Gastrocnemius medialis (tissue), 4 donors: ENCODE data around the gene RBFOX2. TPM values are rescaled to one million over a fixed set of nuclear protein-coding genes. Genes with fewer than 3 reads are reported as not detected.
A peak's percentile ranks its signal among the peaks of the same experiment; 100 is the strongest.

Source experiments
- ATAC-seq, 2 donors: fragments of 150-250 bp; one replicate each; pipeline ENCODE4 v1.9.1; 2016
- DNase-seq, 2 donors: peaks; one replicate each; pipeline ENCODE4 v3.0.0-alpha.2; 2019
- H3K27ac ChIP-seq, 4 donors: fragments of 200-600 bp; sonication (generic); 1 replicate in 1 of 4; 2 replicates in 3 of 4; pipeline ENCODE4 v1.5.1; 2016 to 2018; ENCODE audit warnings: mild to moderate bottlenecking in 2 of 4, moderate library complexity in 1 of 4
- H3K27me3 ChIP-seq, 3 donors: fragments of 200-600 bp; sonication (generic) in 2 of 3; 1 replicate in 1 of 3; 2 replicates in 2 of 3; pipeline versions ENCODE4 v1.5.1 to v1.6.0; 2016 to 2019; ENCODE audit warnings: mild to moderate bottlenecking in 1 of 3, moderate library complexity in 1 of 3
- H3K36me3 ChIP-seq, 2 donors: fragments of 200-600 bp; sonication (generic) in 1 of 2; one replicate each; pipeline ENCODE4 v1.5.1; 2017 to 2018
- H3K4me1 ChIP-seq, 2 donors: fragments of 200-600 bp; sonication (generic) in 1 of 2; one replicate each; pipeline ENCODE4 v1.5.1; 2016 to 2017; ENCODE audit warnings: mild to moderate bottlenecking in 2 of 2
- H3K4me3 ChIP-seq, 4 donors: fragments of 200-600 bp; sonication (generic) in 3 of 4; 1 replicate in 1 of 4; 2 replicates in 3 of 4; pipeline ENCODE4 v1.5.1; 2016 to 2019; ENCODE audit warnings: mild to moderate bottlenecking in 2 of 4
- H3K9me3 ChIP-seq, 3 donors: fragments of 200-600 bp; sonication (generic) in 2 of 3; 1 replicate in 1 of 3; 2 replicates in 2 of 3; pipeline ENCODE4 v1.5.1; 2016 to 2019
- POLR2A ChIP-seq, 2 donors: fragments of 450-650 bp; IDR thresholded peaks; one replicate each; pipeline ENCODE4 v1.6.1; 2017; ENCODE audit warnings: antibody characterized with exemption in 2 of 2, mild to moderate bottlenecking in 2 of 2, moderate library complexity in 2 of 2
- in situ Hi-C, 4 donors: fragments of 200-750 bp; cut with MboI; loops; one replicate each; pipeline versions ENCODE4 v1.15.0 to v1.8.0; 2017; ENCODE audit warnings: low sequenced_read_pairs in 4 of 4
- intact Hi-C: fragments of 100-400 bp; cut with DNase I; formaldehyde crosslinking; loops from one replicate; pipeline ENCODE4 v1.15.1; 2023; ENCODE audit warnings: low total_unique reads
- total RNA-seq, 4 donors: library from RNA; depleted of rRNA; stranded (reverse); fragments of >200 nt; gene quantifications; one replicate each; pipeline versions ENCODE4 v1.1.0 to v1.2.3, GENCODE V29; 2016
- TF ChIP-seq, protein P1 (sequence below), 5 experiments: fragments of 450-650 bp in 3 of 5; fragments of 200-600 bp in 2 of 5; sonication (generic) in 2 of 5; IDR thresholded peaks in 4 of 5; conservative IDR thresholded peaks in 1 of 5; 1 replicate in 4 of 5; 2 replicates in 1 of 5; pipeline ENCODE4 v1.5.1; 2016 to 2019; ENCODE audit warnings: antibody characterized with exemption in 5 of 5, mild to moderate bottlenecking in 3 of 5, moderate library complexity in 3 of 5

RBFOX2 gene
- total RNA-seq, 4 donors from 2014 or later: 26.0 to 32.1 (median 28.6) TPM

DNA sequence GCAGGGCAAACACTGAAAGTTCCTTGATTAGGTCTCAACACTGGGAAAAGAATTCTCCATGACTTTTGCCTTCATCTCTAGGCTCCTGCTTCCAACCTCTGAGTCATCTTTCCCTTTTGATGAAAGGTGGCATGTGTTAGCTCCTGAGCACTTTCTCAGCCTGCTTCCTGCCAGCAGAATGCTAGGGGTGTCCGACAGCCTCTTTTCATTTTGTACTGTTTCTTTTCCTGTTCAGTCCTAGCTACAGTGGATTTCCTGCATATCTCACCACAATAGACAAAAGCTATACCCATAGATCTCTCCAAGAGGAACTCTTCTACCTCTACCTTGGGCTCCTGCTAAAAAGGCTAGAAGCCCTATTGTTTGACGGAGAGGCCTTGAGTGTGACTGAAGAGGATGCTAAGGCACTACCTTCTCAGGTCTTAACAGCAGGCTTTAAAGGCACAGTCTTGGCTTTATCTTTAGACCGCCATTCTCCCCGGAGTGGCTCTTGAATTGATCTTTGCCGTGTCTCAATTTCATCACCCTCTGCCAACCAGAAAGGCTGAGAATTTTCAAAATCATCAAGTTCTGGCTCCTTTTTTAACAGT is 145.5 kb downstream of the RBFOX2 start:
- peaks cover 60 to 70% of the 10 kb centered on the region in 2 donors for H3K4me1 ChIP-seq
- in situ Hi-C loops: no loop called here
- H3K27ac ChIP-seq: no peak overlapping the region
- no peaks in the 10 kb centered on the region for H3K27me3 ChIP-seq
- DNase-seq (peak in 1 of 2 donors; percentile 52), ATAC-seq (peak; percentile 86 to 88)
- intact Hi-C loops: loop anchor here (5.0 kb wide), 1 partner anchor 41 kb away; no protein-coding TSS in a partner anchor
- no peaks in the 10 kb centered on the region for H3K36me3 ChIP-seq
- H3K4me3 ChIP-seq: no peak overlapping the region
- no peaks in the 10 kb centered on the region for H3K9me3 ChIP-seq
- TF ChIP-seq POLR2A (IDR thresholded peaks at IDR 0.05): no peak

DNA sequence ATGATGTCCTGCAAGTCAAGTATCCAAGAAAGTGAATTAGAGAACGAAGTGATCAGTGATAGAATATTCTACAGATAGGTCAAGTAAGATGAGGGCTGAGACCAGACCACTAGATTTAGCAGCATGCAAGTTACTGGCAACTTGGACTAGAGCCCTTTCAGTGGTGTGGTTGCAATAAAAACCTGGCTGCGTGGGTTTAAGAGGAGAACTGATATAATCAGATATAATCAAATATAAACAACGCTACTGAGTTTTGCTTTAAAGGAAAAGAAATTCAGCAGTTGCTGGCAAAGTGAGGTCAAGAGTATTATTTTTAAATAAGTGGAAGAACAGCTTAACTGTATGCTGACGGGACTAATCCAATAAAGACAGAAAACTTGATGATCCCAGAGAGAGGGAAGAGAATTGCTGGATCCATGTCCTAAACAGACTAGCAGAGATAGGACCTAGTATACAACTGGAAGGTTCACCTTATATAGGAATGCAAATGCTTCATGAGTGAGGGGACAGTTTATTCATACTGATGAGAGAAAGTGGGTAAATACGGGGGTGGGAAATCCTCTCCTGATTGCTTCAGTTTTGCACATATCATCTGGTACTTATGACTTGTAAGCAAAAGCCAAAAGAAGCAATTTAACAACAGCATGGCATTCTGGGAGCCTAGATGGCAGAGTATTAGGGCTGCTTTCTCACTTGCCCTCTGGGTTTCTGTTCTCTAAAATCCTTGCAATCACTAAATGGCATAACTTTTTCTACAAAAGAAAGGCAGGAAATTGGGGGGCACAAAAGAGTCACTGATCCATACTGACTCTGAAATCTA is 146.2 kb downstream of the RBFOX2 start:
- Histone ChIP-seq H3K4me3 (no peak overlapping the region), H3K36me3 (no peaks in the 10 kb centered on the region), H3K4me1 (peaks cover 57 to 66% of the 10 kb centered on the region in 2 donors), H3K27ac (no peak overlapping the region), H3K9me3 (no peaks in the 10 kb centered on the region), H3K27me3 (no peaks in the 10 kb centered on the region)
- ATAC-seq: peak; percentile 12 to 39
- intact Hi-C loops (loop anchor here (5.0 kb wide), 1 partner anchor 40 kb away; no protein-coding TSS in a partner anchor), in situ Hi-C loops (no loop called here)
- no peak for DNase-seq
- TF ChIP-seq, protein P1, sequence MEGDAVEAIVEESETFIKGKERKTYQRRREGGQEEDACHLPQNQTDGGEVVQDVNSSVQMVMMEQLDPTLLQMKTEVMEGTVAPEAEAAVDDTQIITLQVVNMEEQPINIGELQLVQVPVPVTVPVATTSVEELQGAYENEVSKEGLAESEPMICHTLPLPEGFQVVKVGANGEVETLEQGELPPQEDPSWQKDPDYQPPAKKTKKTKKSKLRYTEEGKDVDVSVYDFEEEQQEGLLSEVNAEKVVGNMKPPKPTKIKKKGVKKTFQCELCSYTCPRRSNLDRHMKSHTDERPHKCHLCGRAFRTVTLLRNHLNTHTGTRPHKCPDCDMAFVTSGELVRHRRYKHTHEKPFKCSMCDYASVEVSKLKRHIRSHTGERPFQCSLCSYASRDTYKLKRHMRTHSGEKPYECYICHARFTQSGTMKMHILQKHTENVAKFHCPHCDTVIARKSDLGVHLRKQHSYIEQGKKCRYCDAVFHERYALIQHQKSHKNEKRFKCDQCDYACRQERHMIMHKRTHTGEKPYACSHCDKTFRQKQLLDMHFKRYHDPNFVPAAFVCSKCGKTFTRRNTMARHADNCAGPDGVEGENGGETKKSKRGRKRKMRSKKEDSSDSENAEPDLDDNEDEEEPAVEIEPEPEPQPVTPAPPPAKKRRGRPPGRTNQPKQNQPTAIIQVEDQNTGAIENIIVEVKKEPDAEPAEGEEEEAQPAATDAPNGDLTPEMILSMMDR (IDR thresholded peaks at IDR 0.05 in 4 of 5, conservative IDR thresholded peaks at IDR 0.05 in 1 of 5): no peak
- no peak for TF ChIP-seq POLR2A (IDR thresholded peaks at IDR 0.05)

DNA sequence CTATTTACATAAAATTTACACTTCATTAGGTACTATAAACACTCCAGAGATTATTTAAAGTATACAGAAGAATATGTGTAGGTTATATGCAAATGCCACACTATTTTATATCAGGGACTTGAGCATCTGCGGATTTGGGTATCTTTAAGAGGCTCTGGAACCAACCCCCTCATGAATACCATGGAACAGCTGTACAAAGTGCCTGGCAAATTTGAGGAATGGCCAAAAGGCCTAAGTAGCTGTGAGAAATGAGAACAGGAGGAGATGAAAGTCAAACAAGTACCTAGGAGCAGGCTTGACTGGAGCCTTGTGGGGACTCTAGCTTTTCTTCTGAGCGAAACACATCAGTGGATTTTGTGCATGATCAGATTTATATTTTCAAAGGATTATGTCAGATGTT is 149.3 kb downstream of the RBFOX2 start:
- in situ Hi-C loops: no loop called here
- Histone ChIP-seq H3K4me1 (peaks cover 53 to 61% of the 10 kb centered on the region in 2 donors), H3K4me3 (peak overlapping the region in 1 of 4 donors; percentile 29), H3K27me3 (no peaks in the 10 kb centered on the region), H3K27ac (no peak overlapping the region), H3K36me3 (no peaks in the 10 kb centered on the region), H3K9me3 (no peaks in the 10 kb centered on the region)
- no peak for DNase-seq
- TF ChIP-seq, protein P1 (IDR thresholded peaks at IDR 0.05 in 4 of 5, conservative IDR thresholded peaks at IDR 0.05 in 1 of 5): no peak
- TF ChIP-seq POLR2A (IDR thresholded peaks at IDR 0.05): no peak
- intact Hi-C loops: no loop called here
- ATAC-seq: no peak

DNA sequence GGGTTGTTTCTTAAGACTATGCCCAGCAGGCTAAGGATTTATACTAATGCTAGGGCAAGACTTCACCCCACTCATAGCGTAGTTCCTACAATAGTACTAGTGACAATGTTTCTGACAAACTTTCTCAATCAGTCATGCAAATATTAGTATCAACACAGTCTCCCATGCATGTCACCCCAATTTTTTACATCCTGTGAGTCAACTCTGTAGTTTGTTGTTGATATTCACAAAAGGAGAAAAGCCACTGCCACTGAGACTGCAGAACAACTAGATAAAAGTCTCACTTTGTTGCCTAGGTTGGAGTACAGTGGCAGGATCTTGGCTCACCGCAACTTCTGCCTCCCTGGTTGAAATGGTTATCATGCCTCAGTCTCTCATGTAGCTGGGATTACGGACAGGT is 155.2 kb downstream of the RBFOX2 start:
- Histone ChIP-seq H3K36me3 (no peaks in the 10 kb centered on the region), H3K4me1 (peaks cover 32 to 40% of the 10 kb centered on the region in 2 donors), H3K27ac (peak overlapping the region in 3 of 4 donors; percentile 13 to 90 (median 49)), H3K4me3 (no peak overlapping the region), H3K9me3 (no peaks in the 10 kb centered on the region), H3K27me3 (no peaks in the 10 kb centered on the region)
- ATAC-seq (no peak), DNase-seq (no peak)
- TF ChIP-seq POLR2A (IDR thresholded peaks at IDR 0.05): no peak
- TF ChIP-seq, protein P1 (IDR thresholded peaks at IDR 0.05 in 4 of 5, conservative IDR thresholded peaks at IDR 0.05 in 1 of 5): no peak
- in situ Hi-C loops (no loop called here), intact Hi-C loops (no loop called here)

DNA sequence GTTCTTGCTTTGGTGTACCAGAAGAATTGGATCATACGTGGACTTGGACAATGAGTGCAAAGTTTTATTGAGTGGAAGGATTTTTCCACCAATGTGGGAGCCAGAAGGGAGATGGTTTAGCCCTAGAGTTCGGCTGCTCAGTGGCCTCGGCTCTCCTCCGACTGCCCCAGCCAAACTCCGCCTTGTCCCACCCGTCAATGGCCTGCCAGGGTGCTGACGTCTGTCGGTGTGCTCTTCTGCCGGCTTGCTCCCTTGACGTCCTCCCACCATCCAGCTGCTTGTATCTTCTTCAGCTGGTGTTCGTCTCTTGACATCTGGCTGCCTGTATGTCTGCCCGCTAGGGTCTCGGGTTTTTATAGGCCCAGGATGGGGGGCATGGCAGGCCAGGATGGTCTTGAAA is 156.2 kb downstream of the RBFOX2 start:
- intact Hi-C loops (no loop called here), in situ Hi-C loops (no loop called here)
- peak in 1 of 2 donors; percentile 47 for ATAC-seq

More for the DNA sequence above, 156.2 kb downstream of the RBFOX2 start:
- H3K9me3 ChIP-seq: no peaks in the 10 kb centered on the region
- H3K27ac ChIP-seq: peak overlapping the region in 3 of 4 donors; percentile 23 to 90 (median 80)
- no peak overlapping the region for H3K4me3 ChIP-seq
- peaks cover 30 to 37% of the 10 kb centered on the region in 2 donors for H3K4me1 ChIP-seq
- H3K27me3 ChIP-seq: no peaks in the 10 kb centered on the region
- no peak for DNase-seq
- TF ChIP-seq, protein P1 (IDR thresholded peaks at IDR 0.05 in 4 of 5, conservative IDR thresholded peaks at IDR 0.05 in 1 of 5): no peak
- H3K36me3 ChIP-seq: no peaks in the 10 kb centered on the region
